ENCODE data around the gene TMEM151A.
"Not testable (repeated sequence)": the region's sequence is repeated elsewhere in the genome, so short reads cannot be mapped to it uniquely, and the experiment has no call there.

TMEM151A gene

GRCh38 chr11:66310324-66310723 lies 18.6 kb downstream of the TMEM151A start:
- no peak for DNase-seq (ENCODE audit: low read depth)

- not testable (repeated sequence) for DNase-seq (ENCODE audit: low read depth)
Measured at GRCh38 chr11:66310803-66311440, 19.2 kb downstream of the TMEM151A start.

GRCh38 chr11:66311470-66311964 lies 19.8 kb downstream of the TMEM151A start:
- no peak for DNase-seq (ENCODE audit: low read depth)

GRCh38 chr11:66311965-66312548 lies 20.4 kb downstream of the TMEM151A start:
- peak; percentile 91 for DNase-seq (ENCODE audit: low read depth)

- peak; percentile 99 for DNase-seq (ENCODE audit: low read depth)
Measured at GRCh38 chr11:66312549-66313320, 21.0 kb downstream of the TMEM151A start.

- DNase-seq (ENCODE audit: low read depth): no peak
Measured at GRCh38 chr11:66313321-66314185, 21.9 kb downstream of the TMEM151A start.

GRCh38 chr11:66314186-66314501 lies 22.4 kb downstream of the TMEM151A start:
- no peak for DNase-seq (ENCODE audit: low read depth)

- no peak for DNase-seq (ENCODE audit: low read depth)
Measured at GRCh38 chr11:66314561-66315497, 23.1 kb downstream of the TMEM151A start.

- DNase-seq (ENCODE audit: low read depth): no peak
Measured at GRCh38 chr11:66315498-66315885, 23.8 kb downstream of the TMEM151A start.

- DNase-seq (ENCODE audit: low read depth): no peak
Measured at GRCh38 chr11:66315921-66316811, 24.5 kb downstream of the TMEM151A start.

- DNase-seq (ENCODE audit: low read depth): peak; percentile 84
Measured at GRCh38 chr11:66316849-66317251, 25.2 kb downstream of the TMEM151A start, which contains the start of gene CD248. Gene CD248 (minus strand): TSS chr11:66317044. CDS start chr11:66317027, 17 bp downstream.

GRCh38 chr11:66317322-66317722 lies 25.6 kb downstream of the TMEM151A start:
- no peak for DNase-seq (ENCODE audit: low read depth)

- peak; percentile 90 for DNase-seq (ENCODE audit: low read depth)
Measured at GRCh38 chr11:66317723-66318599, 26.3 kb downstream of the TMEM151A start.

GRCh38 chr11:66318600-66318970 lies 26.9 kb downstream of the TMEM151A start:
- no peak for DNase-seq (ENCODE audit: low read depth)

- not testable (repeated sequence) for DNase-seq (ENCODE audit: low read depth)
Measured at GRCh38 chr11:66320289-66320688, 28.6 kb downstream of the TMEM151A start.

GRCh38 chr11:66320748-66321147 lies 29.1 kb downstream of the TMEM151A start:
- not testable (repeated sequence) for DNase-seq (ENCODE audit: low read depth)

- DNase-seq (ENCODE audit: low read depth): no peak
Measured at GRCh38 chr11:66321606-66322005, 29.9 kb downstream of the TMEM151A start.

- DNase-seq (ENCODE audit: low read depth): peak; percentile 91
Measured at GRCh38 chr11:66322732-66323427, 31.2 kb downstream of the TMEM151A start.

Data from fibroblast of the conjunctiva (primary cell).